Stimulated activated CD4-positive, alpha-beta T cell treated with anti-CD3 and anti-CD28 coated beads, TNF-alpha, amount 100 ng/mL, for 4 hours (primary cell): ENCODE measurements around the gene ADAMTS6.
"Not testable (repeated sequence)": the region's sequence is repeated elsewhere in the genome, so short reads cannot be mapped to it uniquely, and the experiment has no call there.

Experiments used
- DNase-seq, 3 experiments: peaks; one replicate each; pipeline ENCODE4 v3.0.0-alpha.2; 2020; ENCODE audit warnings: low read depth in 3 of 3

The ADAMTS6 gene

GRCh38 chr5:65481635-65482295, at the start of gene ADAMTS6:
TSS of gene ADAMTS6 (minus strand) at chr5:65481920. CDS start at chr5:65473673, 8,247 bp downstream.
- peak; percentile 48 to 62 (median 58) for DNase-seq

GRCh38 chr5:65530904-65531303, 49.2 kb upstream of the ADAMTS6 start:
- no peak for DNase-seq

GRCh38 chr5:65525726-65526125, 44.0 kb upstream of the ADAMTS6 start:
- no peak for DNase-seq

- no peak for DNase-seq
Observed at GRCh38 chr5:65512170-65512937, 30.6 kb upstream of the ADAMTS6 start.

GRCh38 chr5:65508978-65509377, 27.3 kb upstream of the ADAMTS6 start:
- no peak for DNase-seq

GRCh38 chr5:65506961-65507360, 25.2 kb upstream of the ADAMTS6 start:
- no peak for DNase-seq

GRCh38 chr5:65489119-65489518, 7.4 kb upstream of the ADAMTS6 start:
- no peak for DNase-seq

- DNase-seq, result not testable (repeated sequence)
Observed at GRCh38 chr5:65488038-65488687, 6.4 kb upstream of the ADAMTS6 start.

- not testable (repeated sequence) for DNase-seq
Observed at GRCh38 chr5:65486803-65487202, 5.1 kb upstream of the ADAMTS6 start.

- DNase-seq, result no peak
Observed at GRCh38 chr5:65485405-65485804, 3.7 kb upstream of the ADAMTS6 start.

GRCh38 chr5:65483546-65484346, 2.0 kb upstream of the ADAMTS6 start:
- DNase-seq, result no peak

- DNase-seq, result no peak
Observed at GRCh38 chr5:65482736-65483545, 1.2 kb upstream of the ADAMTS6 start.

GRCh38 chr5:65482296-65482735, 596 bp upstream of the ADAMTS6 start:
- no peak for DNase-seq

GRCh38 chr5:65481171-65481581, 544 bp downstream of the ADAMTS6 start:
- DNase-seq, result no peak

- peak in 1 of 3 experiments; percentile 3 for DNase-seq
Observed at GRCh38 chr5:65480306-65480865, 1.3 kb downstream of the ADAMTS6 start.

- DNase-seq, result no peak
Observed at GRCh38 chr5:65479527-65479926, 2.2 kb downstream of the ADAMTS6 start.

GRCh38 chr5:65478336-65478735, 3.4 kb downstream of the ADAMTS6 start:
- no peak for DNase-seq

- no peak for DNase-seq
Observed at GRCh38 chr5:65475895-65476294, 5.8 kb downstream of the ADAMTS6 start.

- DNase-seq, result no peak
Observed at GRCh38 chr5:65475336-65475735, 6.4 kb downstream of the ADAMTS6 start.

- DNase-seq, result no peak
Observed at GRCh38 chr5:65474130-65474711, 7.5 kb downstream of the ADAMTS6 start.
